ENCODE results near the gene ZNF234.

GRCh38 chr19:44204772-44205171, 63.4 kb downstream of the ZNF234 start:
- TF ChIP-seq CTCF (IDR thresholded peaks at IDR 0.05) (no peak), REST (IDR thresholded peaks at IDR 0.05; ENCODE audit: low read depth, low read length) (no peak), EP300 (IDR thresholded peaks at IDR 0.05; ENCODE audit: borderline replicate concordance in 1 of 2, low read depth in 1 of 2, low read length in 1 of 2) (no peak), CHD2 (IDR thresholded peaks at IDR 0.05; ENCODE audit: low read length, partially characterized antibody) (no peak), SMC3 (IDR thresholded peaks at IDR 0.05; ENCODE audit: low read depth, low read length) (no peak), POLR2AphosphoS5 (IDR thresholded peaks at IDR 0.05; ENCODE audit: low read depth, low read length) (no peak), USF2 (IDR thresholded peaks at IDR 0.05; ENCODE audit: borderline replicate concordance, low read depth, low read length) (no peak), ELF1 (IDR thresholded peaks at IDR 0.05) (no peak), MXI1 (IDR thresholded peaks at IDR 0.05; ENCODE audit: low read depth, low read length) (no peak), RAD21 (IDR thresholded peaks at IDR 0.05; ENCODE audit: low read length) (no peak), SIN3A (IDR thresholded peaks at IDR 0.05; ENCODE audit: borderline replicate concordance, low read depth, low read length) (no peak), YY1 (IDR thresholded peaks at IDR 0.05; ENCODE audit: low read depth) (no peak), NFIC (IDR thresholded peaks at IDR 0.05; ENCODE audit: borderline replicate concordance) (no peak)
